HG03342 (cell line): ENCODE measurements around the gene ESRRA.
"Not testable (repeated sequence)": the region's sequence is repeated elsewhere in the genome, so short reads cannot be mapped to it uniquely, and the experiment has no call there.

ENCODE experiments used
- ATAC-seq: cut with Tn5 transposase; IDR thresholded peaks from one replicate; pipeline ENCODE4 v1.9.1; 2021; ENCODE audit warnings: mild to moderate bottlenecking, moderate library complexity; ENCODE audit not compliant: unreplicated experiment

ESRRA gene

GRCh38 chr11:64307795-64308194, 2.5 kb downstream of the ESRRA start:
- not testable (repeated sequence) for ATAC-seq

GRCh38 chr11:64312947-64313346, 7.6 kb downstream of the ESRRA start:
- no peak for ATAC-seq

- ATAC-seq, result no peak
These were observed 8.3 kb downstream of the ESRRA start for GRCh38 chr11:64313491-64314145.

- no peak for ATAC-seq
These were observed 9.0 kb downstream of the ESRRA start for GRCh38 chr11:64314146-64314804.

GRCh38 chr11:64314805-64315561, 9.7 kb downstream of the ESRRA start:
- no peak for ATAC-seq

- ATAC-seq, result not testable (repeated sequence)
These were observed 10.6 kb downstream of the ESRRA start for GRCh38 chr11:64315667-64316526.

- ATAC-seq, result no peak
These were observed 11.5 kb downstream of the ESRRA start for GRCh38 chr11:64316672-64317324.

GRCh38 chr11:64317325-64317960, 12.1 kb downstream of the ESRRA start, which contains the start of gene TRMT112:
Gene TRMT112, minus strand, starts transcription at chr11:64317559. Its CDS starts 33 bp downstream, at chr11:64317526.
- peak; percentile 60 for ATAC-seq

- peak; percentile 76 for ATAC-seq
These were observed 12.8 kb downstream of the ESRRA start, which contains the start of gene PRDX5 for GRCh38 chr11:64317961-64318765. Gene PRDX5, plus strand, starts transcription at chr11:64318121. Its CDS starts 95 bp downstream, at chr11:64318216.

GRCh38 chr11:64318766-64319761, 13.7 kb downstream of the ESRRA start:
- no peak for ATAC-seq

- no peak for ATAC-seq
These were observed 15.2 kb downstream of the ESRRA start for GRCh38 chr11:64320556-64320955.

- no peak for ATAC-seq
These were observed 15.7 kb downstream of the ESRRA start for GRCh38 chr11:64321026-64321425.

- no peak for ATAC-seq
These were observed 16.2 kb downstream of the ESRRA start for GRCh38 chr11:64321533-64321932.

GRCh38 chr11:64322925-64323260, 17.6 kb downstream of the ESRRA start:
- ATAC-seq, result no peak

GRCh38 chr11:64323373-64323772, 18.0 kb downstream of the ESRRA start:
- ATAC-seq, result no peak

- not testable (repeated sequence) for ATAC-seq
These were observed 18.7 kb downstream of the ESRRA start for GRCh38 chr11:64323984-64324383.

GRCh38 chr11:64324692-64325469, 19.6 kb downstream of the ESRRA start:
- ATAC-seq, result no peak
